HUES48 (cell line): ENCODE measurements around the gene ERICH4.
"Not testable (repeated sequence)": the region's sequence is repeated elsewhere in the genome, so short reads cannot be mapped to it uniquely, and the experiment has no call there.

Source experiments
- H3K27ac ChIP-seq: one replicate; pipeline ENCODE4 v1.7.0; 2013; ENCODE audit warnings: low read depth, low read length, inconsistent platforms
- H3K27me3 ChIP-seq: 2 replicates; pipeline ENCODE4 v1.6.1; 2013; ENCODE audit warnings: mild to moderate bottlenecking, low read length; ENCODE audit not compliant: control insufficient read depth, insufficient read depth
- H3K36me3 ChIP-seq: 2 replicates; pipeline ENCODE4 v1.6.1; 2013; ENCODE audit warnings: low read length; ENCODE audit not compliant: control insufficient read depth, insufficient read depth
- H3K4me1 ChIP-seq: 2 replicates; pipeline ENCODE4 v1.6.1; 2013; ENCODE audit warnings: mild to moderate bottlenecking, low read length; ENCODE audit not compliant: control insufficient read depth, insufficient read depth
- H3K4me3 ChIP-seq: 2 replicates; pipeline ENCODE4 v1.5.1; 2013; ENCODE audit warnings: mild to moderate bottlenecking, low read depth, low read length
- H3K9ac ChIP-seq: 2 replicates; pipeline ENCODE4 v1.6.1; 2013; ENCODE audit warnings: mild to moderate bottlenecking, low read depth, low read length, moderate library complexity
- H3K9me3 ChIP-seq: 2 replicates; pipeline ENCODE4 v1.6.1; 2013; ENCODE audit warnings: low read length; ENCODE audit not compliant: control insufficient read depth, insufficient read depth

Gene ERICH4

DNA sequence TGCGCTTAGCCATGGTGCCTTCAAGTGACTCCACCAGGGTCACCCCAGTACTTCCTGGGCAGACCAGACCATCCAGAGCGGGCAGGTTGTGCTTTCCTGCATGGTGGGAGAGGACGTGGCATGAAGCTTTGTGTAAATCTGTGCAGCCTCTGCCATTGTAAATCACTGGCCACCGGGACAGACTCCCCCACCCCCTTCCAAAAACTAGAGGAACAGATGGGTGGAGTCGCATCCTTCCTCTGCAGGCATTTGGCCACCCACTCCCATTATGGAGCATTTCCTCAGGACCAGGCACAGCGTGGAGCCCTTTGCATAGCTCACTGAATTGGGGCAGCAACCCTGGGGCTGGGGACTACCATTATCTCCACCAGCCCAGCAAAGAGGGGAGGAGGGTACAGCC is 37.2 kb upstream of the ERICH4 start:
- Histone ChIP-seq H3K9me3 (no peaks in the 10 kb centered on the region), H3K4me3 (no peak overlapping the region), H3K27me3 (no peaks in the 10 kb centered on the region), H3K27ac (no peak overlapping the region), H3K4me1 (0 out of 2 replicates have a peak, but pooled peaks cover 5% of the 10 kb centered on the region), H3K9ac (no peak overlapping the region), H3K36me3 (no peaks in the 10 kb centered on the region)

DNA sequence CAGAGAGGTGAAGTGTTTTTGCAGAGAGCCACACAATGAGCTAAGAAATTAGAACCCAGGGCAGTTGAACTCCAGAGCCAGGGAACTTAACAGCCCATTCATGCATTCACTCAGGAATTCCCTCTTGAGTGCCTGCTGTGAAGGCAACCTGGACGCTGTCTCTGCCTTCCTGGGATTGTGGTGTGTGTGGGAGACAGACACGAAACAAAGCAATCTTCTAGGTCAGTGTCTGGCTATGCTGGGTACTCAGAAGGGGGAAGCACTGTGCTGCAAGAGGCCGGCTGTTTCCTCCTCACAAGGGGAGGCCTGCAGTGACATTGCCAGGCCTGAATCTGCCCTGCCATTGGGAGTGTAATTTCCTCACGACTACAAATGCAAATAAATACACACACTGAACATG is 35.7 kb upstream of the ERICH4 start:
- Histone ChIP-seq H3K27ac (peak overlapping the region; percentile 78), H3K27me3 (no peaks in the 10 kb centered on the region), H3K36me3 (no peaks in the 10 kb centered on the region), H3K9ac (no peak overlapping the region), H3K4me1 (0 out of 2 replicates have a peak, but pooled peaks cover 5% of the 10 kb centered on the region), H3K4me3 (no peak overlapping the region), H3K9me3 (no peaks in the 10 kb centered on the region)

DNA sequence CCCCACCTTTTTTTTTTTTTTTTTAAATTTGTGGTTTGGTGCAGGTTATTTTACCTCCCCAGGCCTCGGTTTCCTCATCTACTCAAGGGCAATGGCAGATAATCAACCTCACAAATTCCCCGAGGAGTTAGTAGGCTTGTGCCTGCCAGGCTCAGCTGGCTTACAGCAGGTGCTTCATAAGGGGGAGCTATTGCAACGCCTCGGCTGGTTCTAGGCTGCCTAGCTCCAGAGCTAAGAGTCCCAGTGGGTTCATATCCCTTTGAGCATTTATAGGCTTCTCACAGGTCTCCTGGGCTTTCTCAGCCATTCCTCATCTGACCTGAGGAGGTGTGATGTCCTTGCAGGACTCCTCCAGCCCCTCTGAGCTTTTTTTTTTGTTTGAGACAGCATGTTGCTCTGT is 34.7 kb upstream of the ERICH4 start:
- Histone ChIP-seq H3K27me3 (no peaks in the 10 kb centered on the region), H3K4me3 (no peak overlapping the region), H3K27ac (no peak overlapping the region), H3K4me1 (0 out of 2 replicates have a peak, but pooled peaks cover 5% of the 10 kb centered on the region), H3K36me3 (no peaks in the 10 kb centered on the region), H3K9ac (no peak overlapping the region), H3K9me3 (no peaks in the 10 kb centered on the region)

DNA sequence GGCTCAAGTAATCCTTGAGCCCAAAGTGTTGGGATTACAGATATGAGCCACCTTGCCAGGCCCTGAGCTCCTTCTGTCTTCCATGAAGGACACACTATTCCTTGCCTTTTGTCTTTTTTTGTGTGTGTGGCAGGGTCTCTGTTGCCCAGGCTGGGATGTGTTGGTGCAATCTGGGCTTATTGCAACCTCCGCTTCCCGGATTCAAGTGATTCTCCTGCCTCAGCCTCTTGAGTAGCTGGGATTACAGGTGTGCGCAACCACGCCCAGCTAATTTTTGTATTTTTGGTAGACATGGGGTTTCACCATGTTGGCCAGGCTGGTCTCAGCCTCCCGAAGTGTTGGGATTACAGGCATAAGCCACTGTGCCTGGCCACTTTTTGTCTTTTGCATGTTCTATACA is 34.1 kb upstream of the ERICH4 start:
- H3K4me1 ChIP-seq, H3K9ac ChIP-seq, H3K9me3 ChIP-seq, H3K27me3 ChIP-seq, H3K4me3 ChIP-seq, H3K36me3 ChIP-seq, H3K27ac ChIP-seq: not testable (repeated sequence)

DNA sequence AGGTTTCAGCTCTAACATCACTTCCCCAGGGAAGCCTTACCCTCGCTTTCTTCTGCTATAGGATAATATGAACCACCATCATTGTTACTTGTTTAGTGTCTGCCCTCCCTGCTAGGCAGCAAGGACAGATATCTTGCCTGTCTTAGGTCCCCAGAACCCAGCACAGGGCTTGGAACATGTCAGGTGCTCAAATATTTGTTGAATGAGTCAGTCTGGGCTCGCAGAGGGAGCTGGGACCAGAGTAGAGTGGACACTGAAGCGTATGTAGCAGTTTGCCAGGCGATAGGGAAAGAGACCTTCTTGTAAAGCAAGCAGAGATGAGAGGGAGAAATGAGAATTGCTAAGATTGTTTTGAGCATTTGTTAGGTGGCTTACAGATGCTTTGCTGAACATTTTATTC is 33.7 kb upstream of the ERICH4 start:
- no peaks in the 10 kb centered on the region for H3K27me3 ChIP-seq
- 0 out of 2 replicates have a peak, but pooled peaks cover 5% of the 10 kb centered on the region for H3K4me1 ChIP-seq
- no peaks in the 10 kb centered on the region for H3K36me3 ChIP-seq
- no peaks in the 10 kb centered on the region for H3K9me3 ChIP-seq
- no peak overlapping the region for H3K27ac ChIP-seq
- H3K9ac ChIP-seq: no peak overlapping the region
- no peak overlapping the region for H3K4me3 ChIP-seq

DNA sequence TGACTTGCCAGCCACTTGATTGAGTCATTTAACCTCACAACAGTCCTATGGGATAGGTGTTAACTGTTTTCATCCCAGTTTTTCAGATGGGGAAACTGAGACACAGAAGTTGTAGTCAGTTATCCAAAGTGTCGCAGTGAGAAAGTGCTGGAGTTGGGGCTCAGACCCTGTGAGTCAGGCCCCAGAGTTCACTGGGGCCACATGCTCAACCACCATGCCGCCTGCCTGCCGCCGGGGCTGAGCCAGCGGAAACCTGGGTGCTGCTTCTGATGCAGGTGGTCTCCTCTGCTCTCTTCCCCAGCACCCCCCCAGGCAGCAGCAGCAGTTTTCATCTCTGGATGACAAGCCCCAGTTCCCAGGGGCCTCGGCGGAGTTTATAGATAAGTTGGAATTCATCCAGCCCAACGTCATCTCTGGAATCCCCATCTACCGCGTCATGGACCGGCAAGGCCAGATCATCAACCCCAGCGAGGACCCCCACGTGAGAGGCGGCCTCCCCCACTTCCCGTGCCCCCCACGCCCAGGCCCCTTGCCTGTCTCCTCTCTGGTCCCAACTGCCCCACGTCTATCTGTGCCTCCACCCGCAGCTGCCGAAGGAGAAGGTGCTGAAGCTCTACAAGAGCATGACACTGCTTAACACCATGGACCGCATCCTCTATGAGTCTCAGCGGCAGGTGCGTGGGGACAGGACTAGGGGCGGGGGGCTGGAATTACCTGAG is 32.5 kb upstream of the ERICH4 start:
- no peak overlapping the region for H3K9ac ChIP-seq
- H3K4me1 ChIP-seq: 0 out of 2 replicates have a peak, but pooled peaks cover 5% of the 10 kb centered on the region
- peaks cover 2% of the 10 kb centered on the region; the same call in 1 of the 2 replicates for H3K36me3 ChIP-seq
- H3K27me3 ChIP-seq: no peaks in the 10 kb centered on the region
- no peak overlapping the region for H3K4me3 ChIP-seq
- no peak overlapping the region for H3K27ac ChIP-seq
- no peaks in the 10 kb centered on the region for H3K9me3 ChIP-seq

DNA sequence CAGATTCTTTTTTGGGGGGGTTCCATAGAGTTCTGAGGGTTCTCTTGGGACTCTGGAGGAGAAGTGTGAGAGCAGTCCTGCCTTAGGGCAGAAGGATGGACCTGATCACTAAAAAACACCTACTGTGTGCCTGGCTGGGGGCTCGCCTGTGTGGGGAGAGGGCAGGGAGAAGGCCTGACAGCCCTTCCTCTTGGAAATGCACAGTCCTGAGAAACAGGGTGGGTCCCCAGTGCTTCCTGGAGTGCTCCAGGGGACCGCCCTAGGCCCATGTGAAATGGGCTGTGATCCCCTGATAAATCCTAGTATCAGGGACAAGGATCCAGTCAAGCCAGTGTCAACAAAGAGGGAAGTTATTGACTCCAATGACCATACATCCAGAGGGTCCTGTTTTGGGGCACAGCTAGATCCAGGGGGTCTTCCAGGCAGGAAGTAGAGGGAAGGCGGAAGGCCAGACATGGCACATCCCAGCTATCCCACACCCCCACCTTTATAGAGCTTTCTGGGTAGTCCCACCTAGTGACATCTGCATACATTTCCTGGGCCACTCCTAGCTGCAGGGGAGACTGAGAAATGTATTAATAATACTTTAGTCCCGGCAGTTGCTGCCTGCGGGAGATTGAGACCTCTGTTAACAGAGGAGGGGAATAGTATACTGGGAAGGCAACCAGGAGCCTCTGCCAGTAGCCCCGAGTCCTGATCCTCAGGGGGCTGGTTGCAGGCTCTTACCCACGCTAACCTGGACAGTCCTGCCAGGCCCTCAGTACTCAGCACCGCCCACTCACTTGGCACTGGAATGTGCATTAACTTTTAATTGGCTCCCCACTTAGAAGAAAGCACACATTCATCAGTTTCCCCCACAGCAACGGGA is 31.6 kb upstream of the ERICH4 start:
- H3K9ac ChIP-seq: no peak overlapping the region
- no peak overlapping the region for H3K27ac ChIP-seq
- no peak overlapping the region for H3K4me3 ChIP-seq
- H3K4me1 ChIP-seq: 0 out of 2 replicates have a peak, but pooled peaks cover 5% of the 10 kb centered on the region
- peaks cover 7% of the 10 kb centered on the region for H3K36me3 ChIP-seq
- H3K27me3 ChIP-seq: no peaks in the 10 kb centered on the region
- no peaks in the 10 kb centered on the region for H3K9me3 ChIP-seq

DNA sequence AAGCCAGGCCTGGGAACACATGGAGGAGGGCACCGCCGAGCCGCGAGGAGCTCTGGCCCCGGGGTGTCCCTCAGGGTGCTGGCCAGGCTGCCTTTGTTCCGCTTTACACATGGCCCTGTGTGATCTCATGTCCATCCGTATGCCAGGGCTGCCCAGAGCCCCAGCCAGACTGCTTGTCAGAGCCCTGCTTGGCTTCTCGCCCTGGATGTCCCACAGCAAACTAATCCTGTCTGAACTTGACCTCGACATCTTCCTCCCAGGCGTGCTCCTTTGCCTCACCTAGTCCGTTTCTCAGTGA is 31.0 kb upstream of the ERICH4 start:
- no peak overlapping the region for H3K4me3 ChIP-seq

DNA sequence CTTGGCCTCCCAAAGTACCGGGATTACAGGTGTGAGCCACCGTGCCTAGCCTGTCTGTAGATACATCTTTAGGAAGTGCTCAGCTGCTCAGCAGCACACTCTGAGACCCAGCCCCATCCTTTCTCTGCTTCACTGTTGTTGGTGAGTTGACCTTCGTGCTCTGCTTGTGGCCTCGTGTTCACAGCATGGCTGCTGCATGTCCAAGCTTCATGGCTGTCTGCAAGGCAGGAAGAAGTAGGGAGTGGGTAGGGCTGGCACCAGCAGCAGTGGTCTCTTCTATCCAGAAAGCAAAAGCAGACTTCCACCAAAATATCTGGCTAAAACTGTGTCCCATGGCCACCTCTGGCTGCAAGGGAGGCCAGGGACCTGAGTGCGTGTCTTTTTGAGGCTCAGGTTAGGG is 30.0 kb upstream of the ERICH4 start:
- Histone ChIP-seq H3K36me3 (peaks cover 11% of the 10 kb centered on the region), H3K9ac (no peak overlapping the region), H3K9me3 (no peaks in the 10 kb centered on the region), H3K27me3 (no peaks in the 10 kb centered on the region), H3K4me1 (no peaks in the 10 kb centered on the region), H3K4me3 (no peak overlapping the region), H3K27ac (no peak overlapping the region)

More for the DNA sequence above, 31.0 kb upstream of the ERICH4 start:
- H3K4me1 ChIP-seq: 0 out of 2 replicates have a peak, but pooled peaks cover 5% of the 10 kb centered on the region
- H3K9ac ChIP-seq: no peak overlapping the region
- H3K36me3 ChIP-seq: peaks cover 10% of the 10 kb centered on the region
- no peaks in the 10 kb centered on the region for H3K27me3 ChIP-seq
- H3K9me3 ChIP-seq: no peaks in the 10 kb centered on the region
- H3K27ac ChIP-seq: no peak overlapping the region

DNA sequence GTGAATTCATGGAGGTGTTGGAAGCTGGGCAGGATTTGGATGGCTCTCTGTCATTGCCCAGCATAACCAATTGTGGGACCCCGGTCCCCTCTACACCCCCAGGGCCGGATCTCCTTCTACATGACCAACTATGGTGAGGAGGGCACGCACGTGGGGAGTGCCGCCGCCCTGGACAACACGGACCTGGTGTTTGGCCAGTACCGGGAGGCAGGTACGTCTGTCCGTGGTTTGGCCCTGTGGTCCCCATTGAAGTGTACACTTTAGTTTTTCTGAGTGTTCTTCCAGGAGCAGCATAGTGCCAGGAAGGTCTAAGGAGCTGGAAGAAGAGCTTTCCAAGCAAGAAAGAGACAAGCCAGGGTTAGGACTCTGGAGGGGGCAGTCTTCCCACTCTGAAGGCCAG is 29.0 kb upstream of the ERICH4 start:
- H3K9me3 ChIP-seq: no peaks in the 10 kb centered on the region
- no peaks in the 10 kb centered on the region for H3K4me1 ChIP-seq
- no peak overlapping the region for H3K27ac ChIP-seq
- H3K4me3 ChIP-seq: no peak overlapping the region
- no peak overlapping the region for H3K9ac ChIP-seq
- peaks cover 15% of the 10 kb centered on the region for H3K36me3 ChIP-seq
- no peaks in the 10 kb centered on the region for H3K27me3 ChIP-seq

DNA sequence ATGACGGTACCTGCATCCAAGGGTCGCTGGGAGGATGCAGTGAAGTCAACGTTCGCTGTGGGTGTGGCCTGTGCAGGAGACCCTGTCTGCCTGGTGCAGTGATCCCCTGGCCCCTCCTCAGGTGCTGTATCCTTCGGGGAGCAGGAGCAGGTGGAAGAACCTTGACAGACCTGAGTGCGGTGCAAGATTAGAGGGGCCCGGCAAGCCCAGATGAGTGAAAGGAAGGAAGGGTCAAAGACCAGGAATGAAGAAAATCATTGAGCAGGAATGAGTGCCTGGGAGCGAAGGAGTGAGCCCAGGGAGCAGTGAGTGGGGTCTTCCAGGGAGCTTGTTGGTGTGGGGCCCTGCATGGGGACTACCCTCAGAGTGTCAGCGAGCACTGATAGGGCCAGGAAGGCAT is 28.5 kb upstream of the ERICH4 start:
- peaks cover 19% of the 10 kb centered on the region for H3K36me3 ChIP-seq
- H3K9me3 ChIP-seq: no peaks in the 10 kb centered on the region
- no peak overlapping the region for H3K9ac ChIP-seq
- H3K4me1 ChIP-seq: no peaks in the 10 kb centered on the region
- H3K27ac ChIP-seq: no peak overlapping the region
- no peaks in the 10 kb centered on the region for H3K27me3 ChIP-seq
- H3K4me3 ChIP-seq: no peak overlapping the region
